HUES6 (cell line): ENCODE data around the gene ERN1.
A peak's percentile ranks its signal among the peaks of the same experiment; 100 is the strongest.

ENCODE experiments used
- H3K27ac ChIP-seq: 2 replicates; pipeline ENCODE4 v1.7.0; 2013; ENCODE audit warnings: low read depth, mild to moderate bottlenecking, low read length, inconsistent platforms
- H3K27me3 ChIP-seq: 2 replicates; pipeline ENCODE4 v1.6.1; 2013; ENCODE audit warnings: low read length; ENCODE audit not compliant: control insufficient read depth, insufficient read depth
- H3K36me3 ChIP-seq: 2 replicates; pipeline ENCODE4 v1.6.1; 2013; ENCODE audit warnings: low read length; ENCODE audit not compliant: control insufficient read depth, insufficient read depth
- H3K4me1 ChIP-seq: 2 replicates; pipeline ENCODE4 v1.6.1; 2013; ENCODE audit warnings: low read length; ENCODE audit not compliant: control insufficient read depth, insufficient read depth
- H3K4me3 ChIP-seq: 2 replicates; pipeline ENCODE4 v1.5.1; 2013; ENCODE audit warnings: low read depth, low read length
- H3K9ac ChIP-seq: one replicate; pipeline ENCODE4 v1.6.1; 2013; ENCODE audit warnings: mild to moderate bottlenecking, low read length
- H3K9me3 ChIP-seq: 2 replicates; pipeline ENCODE4 v1.6.1; 2013; ENCODE audit warnings: low read depth, low read length; ENCODE audit not compliant: control insufficient read depth, insufficient read depth

Gene ERN1

GRCh38 chr17:64039106-64039400, 90.9 kb downstream of the ERN1 start:
- Histone ChIP-seq H3K36me3 (peaks cover 4% of the 10 kb centered on the region), H3K4me1 (no peaks in the 10 kb centered on the region), H3K9me3 (no peaks in the 10 kb centered on the region), H3K9ac (no peak overlapping the region), H3K27ac (no peak overlapping the region), H3K27me3 (no peaks in the 10 kb centered on the region), H3K4me3 (no peak overlapping the region)

GRCh38 chr17:64038331-64039105, 91.4 kb downstream of the ERN1 start:
- no peaks in the 10 kb centered on the region for H3K9me3 ChIP-seq
- H3K27me3 ChIP-seq: no peaks in the 10 kb centered on the region
- H3K4me3 ChIP-seq: no peak overlapping the region
- H3K27ac ChIP-seq: no peak overlapping the region
- no peak overlapping the region for H3K9ac ChIP-seq
- no peaks in the 10 kb centered on the region for H3K4me1 ChIP-seq
- peaks cover 2% of the 10 kb centered on the region for H3K36me3 ChIP-seq

- Histone ChIP-seq H3K36me3 (no peaks in the 10 kb centered on the region), H3K27ac (no peak overlapping the region), H3K9ac (no peak overlapping the region), H3K4me3 (no peak overlapping the region), H3K27me3 (no peaks in the 10 kb centered on the region), H3K9me3 (no peaks in the 10 kb centered on the region), H3K4me1 (no peaks in the 10 kb centered on the region)
Measured at GRCh38 chr17:64037802-64038201, 92.1 kb downstream of the ERN1 start.

- no peak overlapping the region for H3K27ac ChIP-seq
- H3K9ac ChIP-seq: no peak overlapping the region
- no peak overlapping the region for H3K4me3 ChIP-seq
- no peaks in the 10 kb centered on the region for H3K9me3 ChIP-seq
- H3K36me3 ChIP-seq: no peaks in the 10 kb centered on the region
- no peaks in the 10 kb centered on the region for H3K27me3 ChIP-seq
- no peaks in the 10 kb centered on the region for H3K4me1 ChIP-seq
Measured at GRCh38 chr17:64037180-64037579, 92.8 kb downstream of the ERN1 start.

GRCh38 chr17:64036198-64036922, 93.6 kb downstream of the ERN1 start:
- no peak overlapping the region for H3K4me3 ChIP-seq
- no peaks in the 10 kb centered on the region for H3K9me3 ChIP-seq
- H3K4me1 ChIP-seq: no peaks in the 10 kb centered on the region
- H3K27me3 ChIP-seq: no peaks in the 10 kb centered on the region
- H3K27ac ChIP-seq: no peak overlapping the region
- no peak overlapping the region for H3K9ac ChIP-seq
- no peaks in the 10 kb centered on the region for H3K36me3 ChIP-seq

- no peak overlapping the region for H3K27ac ChIP-seq
- no peaks in the 10 kb centered on the region for H3K36me3 ChIP-seq
- no peak overlapping the region for H3K4me3 ChIP-seq
- no peaks in the 10 kb centered on the region for H3K27me3 ChIP-seq
- H3K4me1 ChIP-seq: no peaks in the 10 kb centered on the region
- H3K9ac ChIP-seq: no peak overlapping the region
- no peaks in the 10 kb centered on the region for H3K9me3 ChIP-seq
Measured at GRCh38 chr17:64032081-64032480, 97.9 kb downstream of the ERN1 start.

GRCh38 chr17:64028874-64029464, 101.0 kb downstream of the ERN1 start:
- Histone ChIP-seq H3K27me3 (no peaks in the 10 kb centered on the region), H3K27ac (no peak overlapping the region), H3K9me3 (no peaks in the 10 kb centered on the region), H3K36me3 (no peaks in the 10 kb centered on the region), H3K4me1 (no peaks in the 10 kb centered on the region), H3K9ac (no peak overlapping the region), H3K4me3 (no peak overlapping the region)

- H3K27me3 ChIP-seq: no peaks in the 10 kb centered on the region
- H3K4me1 ChIP-seq: no peaks in the 10 kb centered on the region
- H3K36me3 ChIP-seq: no peaks in the 10 kb centered on the region
- no peak overlapping the region for H3K9ac ChIP-seq
- peak overlapping the region; percentile 30; the same call in 1 of the 2 replicates for H3K4me3 ChIP-seq
- H3K27ac ChIP-seq: no peak overlapping the region
- H3K9me3 ChIP-seq: no peaks in the 10 kb centered on the region
Measured at GRCh38 chr17:64025732-64026294, 104.1 kb downstream of the ERN1 start.

GRCh38 chr17:64024781-64025731, 104.9 kb downstream of the ERN1 start:
- no peaks in the 10 kb centered on the region for H3K27me3 ChIP-seq
- no peaks in the 10 kb centered on the region for H3K9me3 ChIP-seq
- H3K9ac ChIP-seq: no peak overlapping the region
- H3K27ac ChIP-seq: no peak overlapping the region
- H3K4me3 ChIP-seq: no peak overlapping the region
- peaks cover 4% of the 10 kb centered on the region for H3K4me1 ChIP-seq
- H3K36me3 ChIP-seq: no peaks in the 10 kb centered on the region

GRCh38 chr17:64024215-64024654, 105.7 kb downstream of the ERN1 start:
- H3K36me3 ChIP-seq: no peaks in the 10 kb centered on the region
- peaks cover 6% of the 10 kb centered on the region for H3K4me1 ChIP-seq
- no peak overlapping the region for H3K4me3 ChIP-seq
- no peak overlapping the region for H3K27ac ChIP-seq
- H3K27me3 ChIP-seq: no peaks in the 10 kb centered on the region
- H3K9me3 ChIP-seq: no peaks in the 10 kb centered on the region
- H3K9ac ChIP-seq: no peak overlapping the region
